ENCODE data around the gene TBC1D22B.

Gene TBC1D22B

DNA sequence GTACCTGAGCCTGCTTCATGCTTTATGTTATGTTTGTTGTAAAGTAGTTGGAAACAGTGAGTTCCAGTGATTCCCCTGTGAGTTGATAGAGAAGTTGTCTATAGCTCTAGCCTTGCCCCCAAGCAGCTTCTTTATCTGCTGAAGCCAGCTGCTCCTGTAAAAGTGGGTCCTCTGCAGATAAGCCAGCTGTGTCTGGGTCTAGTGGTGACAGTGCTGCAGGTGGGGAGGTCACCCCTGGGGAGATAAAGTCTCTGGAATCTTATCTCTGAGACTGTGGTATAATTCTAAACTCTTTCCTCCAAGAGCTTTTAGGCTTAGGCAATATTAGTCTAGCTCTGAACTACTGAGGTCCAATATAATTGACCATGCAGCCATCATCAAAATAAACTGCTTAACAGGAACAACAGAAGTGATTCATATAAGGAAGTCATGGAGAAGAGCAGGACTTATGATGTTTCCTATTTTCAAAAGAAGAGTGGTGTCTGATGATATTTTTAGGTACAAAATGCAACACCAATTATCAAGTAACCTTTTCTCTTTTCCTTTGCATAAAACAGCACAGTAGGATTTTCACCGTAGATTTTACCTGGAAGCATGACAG, 44.6 kb downstream of the TBC1D22B start:
- TF ChIP-seq MYC (IDR thresholded peaks at IDR 0.05; ENCODE audit: low read depth, low read length) (no peak), POLR2A (IDR thresholded peaks at IDR 0.05; ENCODE audit: extremely low read depth, insufficient read length) (no peak)
- TF ChIP-seq, protein P1, sequence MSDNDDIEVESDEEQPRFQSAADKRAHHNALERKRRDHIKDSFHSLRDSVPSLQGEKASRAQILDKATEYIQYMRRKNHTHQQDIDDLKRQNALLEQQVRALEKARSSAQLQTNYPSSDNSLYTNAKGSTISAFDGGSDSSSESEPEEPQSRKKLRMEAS (IDR thresholded peaks at IDR 0.05; ENCODE audit: low read depth, low read length) = no peak
- TF ChIP-seq, protein P2, sequence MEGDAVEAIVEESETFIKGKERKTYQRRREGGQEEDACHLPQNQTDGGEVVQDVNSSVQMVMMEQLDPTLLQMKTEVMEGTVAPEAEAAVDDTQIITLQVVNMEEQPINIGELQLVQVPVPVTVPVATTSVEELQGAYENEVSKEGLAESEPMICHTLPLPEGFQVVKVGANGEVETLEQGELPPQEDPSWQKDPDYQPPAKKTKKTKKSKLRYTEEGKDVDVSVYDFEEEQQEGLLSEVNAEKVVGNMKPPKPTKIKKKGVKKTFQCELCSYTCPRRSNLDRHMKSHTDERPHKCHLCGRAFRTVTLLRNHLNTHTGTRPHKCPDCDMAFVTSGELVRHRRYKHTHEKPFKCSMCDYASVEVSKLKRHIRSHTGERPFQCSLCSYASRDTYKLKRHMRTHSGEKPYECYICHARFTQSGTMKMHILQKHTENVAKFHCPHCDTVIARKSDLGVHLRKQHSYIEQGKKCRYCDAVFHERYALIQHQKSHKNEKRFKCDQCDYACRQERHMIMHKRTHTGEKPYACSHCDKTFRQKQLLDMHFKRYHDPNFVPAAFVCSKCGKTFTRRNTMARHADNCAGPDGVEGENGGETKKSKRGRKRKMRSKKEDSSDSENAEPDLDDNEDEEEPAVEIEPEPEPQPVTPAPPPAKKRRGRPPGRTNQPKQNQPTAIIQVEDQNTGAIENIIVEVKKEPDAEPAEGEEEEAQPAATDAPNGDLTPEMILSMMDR (IDR thresholded peaks at IDR 0.05; ENCODE audit: low read depth, low read length) = no peak
- DNase-seq (ENCODE audit: low read depth) = no peak
- H3K4me3 ChIP-seq (ENCODE audit: low read depth, low read length) = no peak overlapping the region

DNA sequence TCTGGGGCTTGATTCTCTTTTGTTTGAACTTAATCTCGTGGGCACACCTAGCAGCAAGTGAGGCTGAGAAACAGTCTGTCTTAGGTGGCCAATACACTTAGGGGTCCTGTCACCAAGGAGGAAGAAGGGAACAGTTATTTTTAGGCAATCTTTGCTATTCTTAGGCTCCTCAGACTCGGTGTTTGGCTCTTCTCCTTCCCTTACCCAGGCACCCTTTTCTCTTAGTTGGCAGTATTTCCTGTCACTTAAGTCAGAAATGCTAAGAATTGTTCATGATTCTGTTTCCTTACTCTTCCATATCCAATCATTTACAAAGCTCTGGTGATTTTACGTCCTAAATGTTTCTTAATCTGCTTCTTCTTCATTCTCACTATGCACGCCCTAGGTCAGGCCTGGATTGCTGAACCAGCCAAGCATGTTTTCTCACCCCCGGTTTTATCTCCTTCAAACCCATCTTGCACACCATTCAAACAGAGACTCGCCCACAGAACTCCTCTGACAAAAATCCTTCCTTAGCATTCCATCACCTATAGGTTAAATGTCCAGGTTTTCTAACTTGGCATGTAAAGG, 45.6 kb downstream of the TBC1D22B start:
- no peak for DNase-seq (ENCODE audit: low read depth)
- no peak for TF ChIP-seq MYC (IDR thresholded peaks at IDR 0.05; ENCODE audit: low read depth, low read length)
- TF ChIP-seq, protein P1 (IDR thresholded peaks at IDR 0.05; ENCODE audit: low read depth, low read length) = no peak
- TF ChIP-seq, protein P2 (IDR thresholded peaks at IDR 0.05; ENCODE audit: low read depth, low read length) = no peak
- no peak for TF ChIP-seq POLR2A (IDR thresholded peaks at IDR 0.05; ENCODE audit: extremely low read depth, insufficient read length)
- no peak overlapping the region for H3K4me3 ChIP-seq (ENCODE audit: low read depth, low read length)

DNA sequence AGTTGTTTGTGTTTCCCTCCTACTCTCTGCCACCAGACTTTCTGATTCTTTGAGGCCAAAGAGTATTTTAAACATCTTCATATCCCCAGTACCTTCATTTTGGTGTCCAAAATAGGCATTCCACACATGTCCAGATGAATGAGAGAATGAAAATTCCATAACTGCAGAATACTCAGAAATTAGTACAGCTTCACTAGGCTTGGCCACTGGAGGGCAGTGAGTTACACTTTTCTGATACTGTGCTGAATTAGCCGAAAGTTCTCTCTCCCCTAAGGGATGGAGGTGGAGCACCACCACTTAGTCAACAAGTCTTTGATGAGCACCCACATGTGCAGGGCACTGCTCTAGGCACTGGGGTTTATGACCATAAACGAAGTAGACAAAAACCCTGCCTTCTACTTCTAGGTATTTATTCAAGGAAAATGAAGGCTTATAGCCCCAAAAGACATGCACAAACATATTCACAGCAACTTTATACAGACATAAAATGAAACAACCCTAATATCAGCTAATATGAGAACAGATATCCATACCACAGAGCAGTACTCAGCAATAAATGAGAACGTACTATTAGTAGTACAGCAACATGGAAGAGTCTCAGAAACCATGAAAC, 46.4 kb downstream of the TBC1D22B start:
- peak; percentile 51 for DNase-seq (ENCODE audit: low read depth)
- TF ChIP-seq, protein P2 (IDR thresholded peaks at IDR 0.05; ENCODE audit: low read depth, low read length) = peak; percentile 71
- TF ChIP-seq POLR2A (IDR thresholded peaks at IDR 0.05; ENCODE audit: extremely low read depth, insufficient read length) = no peak
- no peak overlapping the region for H3K4me3 ChIP-seq (ENCODE audit: low read depth, low read length)

DNA sequence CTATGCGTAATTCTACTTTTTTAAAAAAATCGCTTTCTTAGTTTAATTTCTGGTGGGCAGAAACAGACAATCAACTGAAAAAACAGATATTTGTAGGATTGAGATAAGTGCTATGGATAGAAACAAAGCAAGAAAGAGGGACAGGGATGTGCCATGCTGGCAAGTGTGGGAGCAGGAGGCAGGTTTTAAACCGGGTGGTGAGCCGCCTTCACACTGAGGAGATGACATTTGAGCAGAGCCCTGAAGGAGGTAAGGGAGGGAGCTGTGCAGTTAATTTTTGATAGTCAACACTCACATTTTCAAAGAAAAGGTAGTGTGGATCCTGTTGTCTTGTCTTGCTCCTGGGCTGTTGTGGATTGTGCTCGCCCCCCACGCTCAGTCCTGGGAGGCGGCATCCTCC, 47.2 kb downstream of the TBC1D22B start:
- TF ChIP-seq MYC (IDR thresholded peaks at IDR 0.05; ENCODE audit: low read depth, low read length) (no peak), POLR2A (IDR thresholded peaks at IDR 0.05; ENCODE audit: extremely low read depth, insufficient read length) (no peak)
- TF ChIP-seq, protein P2 (IDR thresholded peaks at IDR 0.05; ENCODE audit: low read depth, low read length) = no peak
- TF ChIP-seq, protein P1 (IDR thresholded peaks at IDR 0.05; ENCODE audit: low read depth, low read length) = no peak
- no peak for DNase-seq (ENCODE audit: low read depth)
- no peak overlapping the region for H3K4me3 ChIP-seq (ENCODE audit: low read depth, low read length)

DNA sequence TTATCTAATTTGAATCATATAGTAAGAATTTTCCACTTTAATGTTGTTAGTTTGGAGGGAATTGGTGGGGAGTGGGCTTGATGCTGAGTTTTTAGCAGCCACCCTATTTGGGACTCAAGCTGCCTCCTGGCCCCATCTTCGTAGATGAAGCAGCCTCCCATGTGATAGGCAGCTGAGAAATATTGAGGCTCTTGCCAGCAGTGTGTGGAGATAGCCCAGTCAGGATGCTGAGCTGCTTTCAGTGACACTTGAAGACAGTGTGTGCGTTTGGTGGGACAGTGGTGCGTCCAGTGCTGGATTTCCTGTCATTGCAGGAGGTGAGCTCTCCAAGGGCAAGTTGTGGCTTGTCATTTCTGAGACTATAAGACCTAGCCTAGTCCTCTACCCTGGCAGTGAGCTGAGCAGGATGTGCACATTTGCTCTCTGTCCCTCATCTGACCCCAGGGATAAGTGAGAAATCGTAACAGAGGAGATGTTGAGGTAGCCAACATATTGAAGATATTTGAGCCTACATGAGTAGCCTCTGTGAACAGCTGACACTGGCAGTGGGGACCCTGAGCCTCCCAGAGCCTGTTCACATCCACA, 48.4 kb downstream of the TBC1D22B start:
- TF ChIP-seq, protein P2 (IDR thresholded peaks at IDR 0.05; ENCODE audit: low read depth, low read length) = no peak
- TF ChIP-seq MYC (IDR thresholded peaks at IDR 0.05; ENCODE audit: low read depth, low read length) (no peak), POLR2A (IDR thresholded peaks at IDR 0.05; ENCODE audit: extremely low read depth, insufficient read length) (no peak)
- TF ChIP-seq, protein P1 (IDR thresholded peaks at IDR 0.05; ENCODE audit: low read depth, low read length) = no peak
- DNase-seq (ENCODE audit: low read depth) = no peak
- H3K4me3 ChIP-seq (ENCODE audit: low read depth, low read length) = no peak overlapping the region
